ENCODE data around the gene TMEM45A.
"Not testable (repeated sequence)": the region's sequence is repeated elsewhere in the genome, so short reads cannot be mapped to it uniquely, and the experiment has no call there.

The TMEM45A gene, protein sequence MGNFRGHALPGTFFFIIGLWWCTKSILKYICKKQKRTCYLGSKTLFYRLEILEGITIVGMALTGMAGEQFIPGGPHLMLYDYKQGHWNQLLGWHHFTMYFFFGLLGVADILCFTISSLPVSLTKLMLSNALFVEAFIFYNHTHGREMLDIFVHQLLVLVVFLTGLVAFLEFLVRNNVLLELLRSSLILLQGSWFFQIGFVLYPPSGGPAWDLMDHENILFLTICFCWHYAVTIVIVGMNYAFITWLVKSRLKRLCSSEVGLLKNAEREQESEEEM

DNA sequence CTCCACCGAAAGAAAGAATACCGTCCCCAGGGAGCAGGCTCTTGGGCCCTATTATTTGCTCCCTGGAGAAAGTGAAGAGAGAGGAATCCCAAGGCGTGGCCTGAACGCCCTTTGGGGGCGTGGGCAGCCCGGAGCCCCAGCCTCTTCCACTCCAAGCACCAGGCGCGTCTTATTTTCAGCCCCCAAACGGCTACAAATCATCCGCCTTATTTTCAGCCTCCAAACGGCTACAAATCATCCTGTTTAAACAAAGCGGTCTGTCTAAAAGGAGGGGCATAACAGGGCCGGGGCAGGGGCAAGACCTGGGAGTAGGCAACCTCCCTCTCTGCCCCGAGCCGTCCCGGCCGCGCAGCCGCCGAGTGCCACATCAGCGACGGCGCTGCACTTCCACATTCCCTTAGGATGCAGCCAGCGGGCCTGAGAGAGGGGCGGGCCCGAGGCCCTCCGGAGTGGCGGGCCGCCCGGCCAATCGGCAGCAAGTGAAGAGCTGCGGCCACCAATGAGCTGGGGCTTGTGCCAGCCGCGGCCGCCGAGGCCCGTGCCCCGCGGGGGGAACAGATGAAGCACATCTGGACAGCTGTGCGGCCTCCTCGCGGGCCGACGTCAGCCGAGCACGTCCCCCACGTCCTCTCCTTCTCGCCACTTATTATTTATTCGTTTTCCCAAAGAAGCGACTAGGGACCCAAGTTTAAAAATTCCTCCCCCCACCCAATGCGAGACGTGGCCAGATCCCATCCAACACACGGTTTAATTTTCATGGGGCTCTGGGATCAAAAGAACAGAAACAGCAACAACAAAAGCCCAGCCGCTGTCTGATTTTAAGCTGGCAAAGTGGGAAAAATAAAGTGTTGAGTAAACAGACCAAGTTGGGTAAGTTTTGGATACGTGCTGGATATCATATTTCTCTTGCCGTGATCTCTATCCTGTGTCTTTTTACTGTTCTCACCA, at the start of gene TMEM45A:
TMEM45A (plus strand) TSS at position 561 of the 948 bp plus-strand sequence. CDS start 62,593 bp downstream, outside the sequence.
- peak; percentile 95 for DNase-seq (ENCODE audit: low read depth)
- TF ChIP-seq, protein P1, sequence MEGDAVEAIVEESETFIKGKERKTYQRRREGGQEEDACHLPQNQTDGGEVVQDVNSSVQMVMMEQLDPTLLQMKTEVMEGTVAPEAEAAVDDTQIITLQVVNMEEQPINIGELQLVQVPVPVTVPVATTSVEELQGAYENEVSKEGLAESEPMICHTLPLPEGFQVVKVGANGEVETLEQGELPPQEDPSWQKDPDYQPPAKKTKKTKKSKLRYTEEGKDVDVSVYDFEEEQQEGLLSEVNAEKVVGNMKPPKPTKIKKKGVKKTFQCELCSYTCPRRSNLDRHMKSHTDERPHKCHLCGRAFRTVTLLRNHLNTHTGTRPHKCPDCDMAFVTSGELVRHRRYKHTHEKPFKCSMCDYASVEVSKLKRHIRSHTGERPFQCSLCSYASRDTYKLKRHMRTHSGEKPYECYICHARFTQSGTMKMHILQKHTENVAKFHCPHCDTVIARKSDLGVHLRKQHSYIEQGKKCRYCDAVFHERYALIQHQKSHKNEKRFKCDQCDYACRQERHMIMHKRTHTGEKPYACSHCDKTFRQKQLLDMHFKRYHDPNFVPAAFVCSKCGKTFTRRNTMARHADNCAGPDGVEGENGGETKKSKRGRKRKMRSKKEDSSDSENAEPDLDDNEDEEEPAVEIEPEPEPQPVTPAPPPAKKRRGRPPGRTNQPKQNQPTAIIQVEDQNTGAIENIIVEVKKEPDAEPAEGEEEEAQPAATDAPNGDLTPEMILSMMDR (IDR thresholded peaks at IDR 0.05; ENCODE audit: insufficient read depth, low read depth, low read length, missing control alignments), result no peak
- H3K4me3 ChIP-seq (ENCODE audit: low read length), result peak within 1 kb of the TSS; percentile 58

DNA sequence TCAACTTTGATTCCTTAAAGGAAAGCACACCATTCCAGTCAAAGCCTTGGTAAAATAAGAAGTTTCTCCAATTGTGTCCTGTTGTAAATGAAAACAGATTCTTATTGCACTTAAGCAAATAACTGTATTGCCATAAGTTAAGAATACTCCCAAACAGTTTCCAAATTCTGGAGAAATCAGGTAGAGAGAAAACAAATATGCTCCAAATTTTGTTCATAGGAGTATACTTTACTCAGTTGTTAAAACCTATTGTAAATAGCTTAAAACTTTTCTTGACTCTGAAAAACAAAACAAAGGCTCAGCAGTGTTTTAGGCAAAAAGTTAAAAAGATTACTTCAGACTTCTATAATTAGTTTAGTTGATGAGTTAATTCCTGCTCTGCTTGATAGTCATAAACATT, 48.7 kb upstream of the TMEM45A start:
- no peak for DNase-seq (ENCODE audit: low read depth)
- TF ChIP-seq, protein P1 (IDR thresholded peaks at IDR 0.05; ENCODE audit: insufficient read depth, low read depth, low read length, missing control alignments), result no peak
- H3K4me3 ChIP-seq (ENCODE audit: low read length), result no peak overlapping the region

DNA sequence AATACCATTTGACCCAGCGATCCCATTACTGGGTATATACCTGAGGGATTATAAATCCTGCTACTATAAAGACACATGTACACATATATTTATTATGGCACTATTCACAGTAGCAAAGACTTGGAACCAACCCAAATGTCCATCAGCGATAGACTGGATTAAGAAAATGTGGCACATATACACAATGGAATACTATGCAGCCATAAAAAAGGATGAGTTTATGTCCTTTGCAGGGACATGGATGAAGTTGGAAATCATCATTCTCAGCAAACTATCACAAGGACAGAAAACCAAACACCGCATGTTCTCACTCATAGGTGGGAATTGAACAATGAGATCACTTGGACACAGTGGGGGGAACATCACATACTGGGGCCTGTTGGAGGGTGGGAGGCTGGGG, 45.4 kb upstream of the TMEM45A start:
- DNase-seq (ENCODE audit: low read depth), result not testable (repeated sequence)

DNA sequence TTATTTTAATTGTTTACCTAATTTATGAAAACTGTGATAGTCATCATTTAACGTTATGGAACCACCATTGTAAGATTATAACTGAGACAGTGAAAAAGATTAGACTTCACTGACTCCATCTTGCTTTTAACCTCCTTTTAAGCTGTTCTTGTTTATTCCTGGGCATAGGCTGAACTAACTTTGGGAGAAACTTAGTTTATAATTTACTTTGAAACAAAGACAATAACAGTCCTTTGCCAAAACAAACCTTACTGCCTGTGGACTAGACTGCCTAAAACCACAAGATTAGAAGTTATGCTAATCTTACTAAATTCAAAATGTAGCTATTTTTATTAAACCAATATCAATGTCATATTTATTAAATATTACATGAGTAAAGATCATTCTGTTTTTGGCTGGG, 44.3 kb upstream of the TMEM45A start:
- DNase-seq (ENCODE audit: low read depth), result no peak
- TF ChIP-seq, protein P1 (IDR thresholded peaks at IDR 0.05; ENCODE audit: insufficient read depth, low read depth, low read length, missing control alignments), result no peak
- no peak overlapping the region for H3K4me3 ChIP-seq (ENCODE audit: low read length)

More for the DNA sequence above, 45.4 kb upstream of the TMEM45A start:
- H3K4me3 ChIP-seq (ENCODE audit: low read length), result not testable (repeated sequence)

DNA sequence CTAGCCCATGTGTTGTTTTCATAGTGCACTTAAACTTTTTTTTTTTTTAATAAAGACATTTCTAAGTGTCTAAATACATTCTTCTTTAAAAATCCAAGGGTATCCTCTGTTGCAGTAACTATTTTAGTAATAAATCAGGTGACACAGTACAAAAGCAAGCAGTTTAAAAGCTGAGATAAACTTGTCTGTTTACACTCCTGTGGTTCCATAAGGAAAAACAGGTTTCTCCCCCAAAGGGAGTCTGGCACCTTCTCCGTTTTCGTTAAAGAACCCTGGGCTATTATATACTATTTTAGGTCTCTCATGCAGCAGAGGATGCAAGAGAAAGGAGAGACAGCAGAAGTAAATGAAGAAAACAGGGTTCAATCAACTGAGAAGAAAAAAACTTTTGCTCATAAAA, 43.2 kb upstream of the TMEM45A start:
- DNase-seq (ENCODE audit: low read depth), result no peak
- TF ChIP-seq, protein P1 (IDR thresholded peaks at IDR 0.05; ENCODE audit: insufficient read depth, low read depth, low read length, missing control alignments), result no peak

DNA sequence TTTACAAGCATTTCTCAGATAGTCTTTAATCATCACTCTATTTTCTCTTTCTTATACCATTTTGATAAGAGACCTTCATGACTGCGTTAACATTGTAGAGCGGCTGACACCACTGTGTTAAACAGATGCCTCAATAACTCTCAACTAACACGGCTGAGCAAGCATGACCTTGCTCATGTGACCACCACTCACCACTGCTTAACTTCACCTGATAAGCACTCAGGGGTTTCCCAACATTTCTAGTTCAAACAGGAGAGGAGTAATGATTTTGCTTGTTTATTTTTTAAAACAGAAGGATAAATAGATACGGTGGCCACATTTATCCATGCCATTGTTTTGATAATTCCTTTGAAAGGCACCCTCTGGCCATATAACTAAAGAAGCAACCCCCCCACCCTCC, 37.7 kb upstream of the TMEM45A start:
- TF ChIP-seq, protein P1 (IDR thresholded peaks at IDR 0.05; ENCODE audit: insufficient read depth, low read depth, low read length, missing control alignments), result no peak
- no peak for DNase-seq (ENCODE audit: low read depth)
- H3K4me3 ChIP-seq (ENCODE audit: low read length), result no peak overlapping the region

More for the DNA sequence above, 43.2 kb upstream of the TMEM45A start:
- H3K4me3 ChIP-seq (ENCODE audit: low read length), result no peak overlapping the region

DNA sequence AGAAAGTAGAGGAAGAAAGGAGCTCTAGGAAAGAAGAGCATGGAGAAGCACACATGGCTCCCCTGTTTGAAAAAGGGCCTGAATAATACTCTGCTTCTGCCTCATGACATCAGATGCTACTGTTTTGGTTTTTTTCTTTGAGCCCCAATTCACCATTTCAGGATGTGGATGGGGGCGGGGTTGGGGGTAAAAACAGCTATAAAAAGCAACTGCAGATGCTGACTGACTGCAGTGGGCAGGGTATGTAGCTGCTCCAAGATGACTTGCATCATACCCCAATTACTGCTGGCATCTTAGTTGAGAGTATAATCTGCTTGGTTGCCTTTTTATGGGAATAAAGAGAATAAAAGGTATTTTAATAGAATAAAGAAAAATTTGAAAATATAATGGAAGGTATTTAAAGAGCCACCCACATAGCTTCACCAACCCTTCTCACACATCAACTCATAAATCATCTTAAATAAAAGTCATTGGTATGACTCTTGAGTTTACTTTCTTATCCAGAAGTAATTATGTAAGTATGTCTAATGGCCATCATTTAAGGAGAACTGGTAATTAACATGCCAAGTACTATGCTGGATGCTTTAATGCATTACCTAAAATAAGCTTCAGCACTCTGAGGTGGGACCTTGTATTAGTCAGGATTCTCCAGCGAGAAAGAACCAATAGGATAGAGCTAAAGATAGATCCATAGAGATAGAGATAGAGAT, 36.4 kb upstream of the TMEM45A start:
- no peak for DNase-seq (ENCODE audit: low read depth)
- TF ChIP-seq, protein P1 (IDR thresholded peaks at IDR 0.05; ENCODE audit: insufficient read depth, low read depth, low read length, missing control alignments), result no peak
- no peak overlapping the region for H3K4me3 ChIP-seq (ENCODE audit: low read length)

Measured in epithelial cell of esophagus (primary cell).